Subcutaneous adipose tissue (tissue), 4 donors: ENCODE results near the gene ZBTB46. TPM values are rescaled to one million over a fixed set of nuclear protein-coding genes. Genes with fewer than 3 reads are reported as not detected.

Source experiments
- total RNA-seq, 4 donors: library from RNA; depleted of rRNA; stranded (reverse); fragments of >200 nt; gene quantifications; one replicate each; pipeline ENCODE4 v1.1.0, GENCODE V29; 2016
- TF ChIP-seq, protein P1 (sequence below): fragments of 450-650 bp; IDR thresholded peaks from one replicate; pipeline ENCODE4 v1.5.1; 2016; ENCODE audit warnings: low read depth, mild to moderate bottlenecking, control low read depth, antibody characterized with exemption, moderate library complexity

ZBTB46 gene, protein sequence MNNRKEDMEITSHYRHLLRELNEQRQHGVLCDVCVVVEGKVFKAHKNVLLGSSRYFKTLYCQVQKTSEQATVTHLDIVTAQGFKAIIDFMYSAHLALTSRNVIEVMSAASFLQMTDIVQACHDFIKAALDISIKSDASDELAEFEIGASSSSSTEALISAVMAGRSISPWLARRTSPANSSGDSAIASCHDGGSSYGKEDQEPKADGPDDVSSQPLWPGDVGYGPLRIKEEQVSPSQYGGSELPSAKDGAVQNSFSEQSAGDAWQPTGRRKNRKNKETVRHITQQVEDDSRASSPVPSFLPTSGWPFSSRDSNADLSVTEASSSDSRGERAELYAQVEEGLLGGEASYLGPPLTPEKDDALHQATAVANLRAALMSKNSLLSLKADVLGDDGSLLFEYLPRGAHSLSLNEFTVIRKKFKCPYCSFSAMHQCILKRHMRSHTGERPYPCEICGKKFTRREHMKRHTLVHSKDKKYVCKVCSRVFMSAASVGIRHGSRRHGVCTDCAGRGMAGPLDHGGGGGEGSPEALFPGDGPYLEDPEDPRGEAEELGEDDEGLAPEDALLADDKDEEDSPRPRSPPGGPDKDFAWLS
- total RNA-seq = 10 to 100 TPM in 1 of 4 donors, 1 to 10 TPM in 3; 5.7 to 45.2 (median 7.4) TPM

DNA sequence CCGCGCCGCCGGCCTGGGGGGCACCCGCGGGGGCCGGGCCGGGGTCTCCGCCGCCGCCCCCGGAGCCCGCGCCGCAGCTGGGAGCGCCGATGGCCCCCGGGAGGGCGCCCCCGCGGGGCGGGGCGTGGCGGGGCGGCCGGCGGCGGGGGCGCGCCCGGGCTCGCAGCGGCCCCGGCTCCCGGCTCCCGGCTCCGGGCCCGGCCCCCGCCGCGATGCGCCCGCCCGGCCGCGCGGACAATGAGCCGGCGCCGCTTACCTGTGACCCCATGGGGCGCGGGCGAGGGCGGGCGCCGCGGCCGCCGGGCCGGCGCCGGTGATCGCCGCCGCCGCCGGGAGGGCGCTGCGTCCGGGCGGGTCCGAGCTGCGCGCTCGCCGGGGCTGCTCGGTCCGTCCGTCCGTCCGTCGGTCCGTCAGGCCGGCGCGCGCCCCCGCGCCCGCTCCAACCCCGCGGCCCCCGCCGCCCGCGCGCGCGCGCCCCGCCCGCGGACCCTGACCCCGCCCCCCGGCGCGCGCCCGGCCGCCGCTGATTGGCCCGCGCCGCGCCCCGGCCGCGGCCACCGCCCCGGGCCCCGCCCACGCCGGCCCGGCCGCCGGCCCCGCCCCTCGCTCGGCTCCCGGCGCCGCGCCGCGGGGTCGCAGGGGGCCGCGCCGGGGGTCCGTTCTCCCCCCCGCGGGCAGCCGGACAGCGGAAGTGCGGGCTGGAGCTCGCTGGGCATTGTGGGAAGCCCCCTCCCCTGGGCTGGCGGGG lies at the start of gene ZBTB46:
Gene ZBTB46, minus strand, starts transcription at position 424 of the 748 bp plus-strand sequence. CDS start 40,507 bp downstream, outside the sequence.
- TF ChIP-seq, protein P1, sequence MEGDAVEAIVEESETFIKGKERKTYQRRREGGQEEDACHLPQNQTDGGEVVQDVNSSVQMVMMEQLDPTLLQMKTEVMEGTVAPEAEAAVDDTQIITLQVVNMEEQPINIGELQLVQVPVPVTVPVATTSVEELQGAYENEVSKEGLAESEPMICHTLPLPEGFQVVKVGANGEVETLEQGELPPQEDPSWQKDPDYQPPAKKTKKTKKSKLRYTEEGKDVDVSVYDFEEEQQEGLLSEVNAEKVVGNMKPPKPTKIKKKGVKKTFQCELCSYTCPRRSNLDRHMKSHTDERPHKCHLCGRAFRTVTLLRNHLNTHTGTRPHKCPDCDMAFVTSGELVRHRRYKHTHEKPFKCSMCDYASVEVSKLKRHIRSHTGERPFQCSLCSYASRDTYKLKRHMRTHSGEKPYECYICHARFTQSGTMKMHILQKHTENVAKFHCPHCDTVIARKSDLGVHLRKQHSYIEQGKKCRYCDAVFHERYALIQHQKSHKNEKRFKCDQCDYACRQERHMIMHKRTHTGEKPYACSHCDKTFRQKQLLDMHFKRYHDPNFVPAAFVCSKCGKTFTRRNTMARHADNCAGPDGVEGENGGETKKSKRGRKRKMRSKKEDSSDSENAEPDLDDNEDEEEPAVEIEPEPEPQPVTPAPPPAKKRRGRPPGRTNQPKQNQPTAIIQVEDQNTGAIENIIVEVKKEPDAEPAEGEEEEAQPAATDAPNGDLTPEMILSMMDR = no peak

DNA sequence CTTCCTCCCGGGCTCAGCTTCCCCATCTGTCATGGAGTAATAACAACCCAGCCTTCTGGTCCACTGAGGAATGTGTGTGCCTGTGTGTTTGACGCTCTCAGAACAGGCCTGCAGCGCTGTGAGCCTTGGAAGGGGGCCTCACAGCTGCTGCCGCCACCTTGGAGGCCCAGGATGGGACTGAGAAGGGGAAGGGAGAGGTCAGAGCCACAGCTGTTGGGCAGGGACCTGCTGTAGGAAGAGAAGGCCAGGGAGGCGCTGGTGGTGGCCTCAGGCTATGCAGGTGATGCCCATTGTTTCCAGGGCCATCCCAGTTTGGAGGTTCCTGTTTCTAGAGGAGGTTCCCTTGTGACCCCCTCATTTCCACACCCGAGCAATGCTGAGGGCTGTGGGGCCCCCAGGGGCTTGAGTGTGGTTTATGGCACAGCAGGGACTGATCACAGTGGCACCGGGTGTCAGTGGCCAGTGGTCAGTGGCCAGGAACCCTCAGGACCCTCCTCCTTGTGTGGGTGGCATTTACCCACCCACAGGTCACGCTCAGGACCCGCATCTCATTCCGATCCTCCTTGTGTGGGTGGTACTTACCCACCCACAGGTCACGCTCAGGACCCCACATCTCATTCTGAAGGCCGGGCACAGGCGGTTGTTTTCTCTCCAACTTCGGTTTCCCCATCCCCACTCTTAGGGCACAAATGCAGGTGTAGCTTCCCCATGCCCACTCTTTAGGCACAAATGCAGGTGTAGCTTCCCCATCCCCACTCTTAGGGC lies 48.0 kb upstream of the ZBTB46 start:
- TF ChIP-seq, protein P1 = no peak

DNA sequence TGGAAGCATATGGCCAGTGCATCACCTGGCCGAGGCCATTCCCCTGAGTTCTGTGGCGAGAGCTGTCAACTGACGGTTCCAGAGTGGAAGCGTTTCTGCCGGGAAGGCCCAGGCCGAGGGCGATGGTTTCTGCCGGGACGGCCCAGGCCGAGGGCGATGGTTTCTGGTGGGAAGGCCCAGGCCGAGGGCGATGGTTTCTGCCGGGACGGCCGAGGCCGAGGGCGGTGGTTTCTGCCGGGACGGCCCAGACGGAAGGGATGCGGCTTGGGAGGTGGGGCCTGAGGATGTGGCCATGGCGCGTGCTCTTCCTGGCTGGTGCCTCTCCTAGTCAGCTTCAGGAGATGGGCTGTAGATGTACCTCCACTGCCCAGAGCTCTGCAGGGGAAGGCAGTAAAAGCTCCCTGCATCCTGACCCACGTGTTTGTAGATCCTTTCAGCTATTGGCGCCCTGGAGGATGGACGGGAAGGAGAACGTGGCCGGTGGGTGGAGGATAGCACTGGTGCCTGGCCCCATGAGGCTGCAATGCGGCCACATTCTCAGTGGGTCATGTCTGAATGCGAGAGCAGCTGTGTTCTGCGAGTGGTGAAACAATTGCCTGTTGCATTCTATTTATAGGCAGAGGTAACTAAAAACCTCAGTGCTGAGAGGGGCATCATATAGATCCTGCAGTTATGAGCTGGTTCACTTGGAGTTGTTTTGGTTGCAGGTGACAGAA lies 46.8 kb upstream of the ZBTB46 start:
- TF ChIP-seq, protein P1 = no peak

DNA sequence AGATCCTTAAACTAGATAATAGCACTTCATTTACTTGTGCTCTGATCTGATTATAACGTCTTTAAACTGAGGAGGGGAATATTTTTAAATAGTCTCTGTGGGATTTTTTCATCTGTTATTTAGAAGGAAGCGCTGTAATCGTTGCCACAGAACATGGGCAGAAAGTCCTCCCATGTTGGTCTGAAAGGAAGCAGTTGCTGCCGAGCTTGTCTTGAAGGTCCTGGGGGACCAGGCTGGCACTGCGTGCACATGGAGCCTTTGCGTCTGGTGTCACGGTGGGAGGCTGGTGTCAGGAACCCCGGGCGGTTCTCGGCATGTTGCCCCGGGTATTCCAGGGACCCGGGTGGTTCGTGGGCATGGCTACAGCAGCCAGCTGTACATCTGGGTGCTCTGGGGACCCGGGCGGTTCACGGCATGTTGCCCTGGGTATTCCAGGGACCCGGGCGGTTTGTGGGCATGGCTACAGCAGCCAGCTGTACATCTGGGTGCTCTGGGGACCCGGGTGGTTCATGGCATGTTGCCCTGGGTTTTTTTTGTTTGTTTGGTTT lies 45.5 kb upstream of the ZBTB46 start:
- TF ChIP-seq, protein P1 = no peak

DNA sequence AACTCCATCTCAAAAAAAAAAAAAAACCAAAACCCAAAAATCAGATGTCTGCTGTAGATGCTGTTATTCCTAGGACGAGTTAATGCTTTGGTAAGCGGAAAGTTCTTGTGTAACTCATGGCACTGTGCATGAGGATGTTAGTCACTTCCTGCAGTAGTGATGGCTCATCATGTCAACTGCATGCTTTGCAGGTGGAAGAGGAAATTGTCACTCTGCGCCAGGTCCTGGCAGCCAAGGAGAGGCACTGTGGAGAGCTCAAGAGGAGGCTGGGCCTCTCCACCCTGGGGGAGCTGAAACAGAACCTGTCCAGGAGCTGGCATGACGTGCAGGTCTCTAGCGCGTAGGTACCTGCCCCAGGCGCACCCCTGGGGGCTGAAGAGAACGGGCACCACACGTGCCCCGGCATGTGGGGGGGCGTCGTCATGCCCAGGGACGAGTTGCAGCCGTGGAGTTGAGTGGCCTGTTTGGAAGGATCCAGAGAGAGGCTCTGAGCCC lies 42.5 kb upstream of the ZBTB46 start:
- TF ChIP-seq, protein P1 = no peak

DNA sequence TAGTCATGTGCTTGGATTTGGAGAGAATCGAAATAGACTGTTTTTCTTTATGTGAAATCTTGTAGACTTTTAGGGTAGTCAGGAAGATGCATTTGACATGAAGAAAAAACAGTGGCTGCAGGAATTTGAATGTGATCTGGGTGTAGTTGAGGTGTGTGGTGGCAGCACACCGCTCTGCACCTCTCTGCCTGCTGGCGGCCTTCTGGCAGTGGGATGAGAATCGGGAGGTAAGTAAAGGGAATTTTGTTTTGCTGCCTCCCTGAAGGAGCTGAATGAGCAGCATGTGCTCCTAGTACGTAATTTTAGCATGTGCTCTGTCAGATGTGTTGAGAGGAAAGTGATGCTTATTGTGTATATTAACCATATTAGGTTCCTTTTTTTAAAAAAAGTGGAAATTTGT lies 37.2 kb upstream of the ZBTB46 start:
- TF ChIP-seq, protein P1 = no peak
